Glomerular endothelial cell (primary cell): Measurements from ENCODE around the gene SPRR4. TPM values are rescaled to one million over a fixed set of nuclear protein-coding genes. Genes with fewer than 3 reads are reported as not detected.
"Not testable (repeated sequence)": the region's sequence is repeated elsewhere in the genome, so short reads cannot be mapped to it uniquely, and the experiment has no call there.

Experiments used
- DNase-seq: peaks from one replicate; pipeline ENCODE4 v3.0.0-alpha.2; 2011; ENCODE audit warnings: low read depth, low spot score; ENCODE audit errors: extremely low read depth
- total RNA-seq: library from RNA; depleted of rRNA; stranded (reverse); fragments of >200 nt; gene quantifications from 2 replicates; pipeline ENCODE4 v1.2.3, GENCODE V29; 2015

SPRR4 gene
- total RNA-seq, 1 donor from 2014 or later = not detected

GRCh38 chr1:153011235-153011758, 40.8 kb downstream of the SPRR4 start:
- DNase-seq = not testable (repeated sequence)

- DNase-seq = not testable (repeated sequence)
Observed at GRCh38 chr1:153021829-153022228, 51.4 kb downstream of the SPRR4 start.

Other genes with a start within 250 kb of the SPRR4 start
- not detected in 2 replicates for gene KPRP, start 212.6 kb upstream of the SPRR4 start, total RNA-seq
- not detected in 2 replicates for gene LCE1F, start 195.5 kb upstream of the SPRR4 start, total RNA-seq
- gene LCE1E, start 184.4 kb upstream of the SPRR4 start, total RNA-seq = not detected in 2 replicates
- not detected in 2 replicates for gene LCE1D, start 173.9 kb upstream of the SPRR4 start, total RNA-seq
- gene LCE1C, start 164.0 kb upstream of the SPRR4 start, total RNA-seq = not detected in 2 replicates
- not detected in 2 replicates for gene LCE1B, start 158.7 kb upstream of the SPRR4 start, total RNA-seq
- gene LCE1A, start 143.2 kb upstream of the SPRR4 start, total RNA-seq = not detected in 2 replicates
- not detected in 2 replicates for gene LCE6A, start 127.8 kb upstream of the SPRR4 start, total RNA-seq
- not detected in 2 replicates for gene LCE7A, start 110.7 kb upstream of the SPRR4 start, total RNA-seq
- gene SMCP, start 92.3 kb upstream of the SPRR4 start, total RNA-seq = not detected in 2 replicates
- gene IVL, start 62.1 kb upstream of the SPRR4 start, total RNA-seq = not detected in 2 replicates
- not detected in 2 replicates for gene SPRR5, start 23.4 kb upstream of the SPRR4 start, total RNA-seq
- not detected in 2 replicates for gene SPRR1A, start 13.4 kb downstream of the SPRR4 start, total RNA-seq
- gene SPRR3, start 31.1 kb downstream of the SPRR4 start, total RNA-seq = not detected in 2 replicates
- gene SPRR1B, start 60.6 kb downstream of the SPRR4 start, total RNA-seq = not detected in 2 replicates
- gene SPRR2D, start 70.5 kb downstream of the SPRR4 start, total RNA-seq = not detected in 2 replicates
- not detected in 2 replicates for gene SPRR2A, start 86.9 kb downstream of the SPRR4 start, total RNA-seq
- gene SPRR2B, start 101.0 kb downstream of the SPRR4 start, total RNA-seq = not detected in 2 replicates
- gene SPRR2E, start 123.9 kb downstream of the SPRR4 start, total RNA-seq = not detected in 2 replicates
- gene SPRR2F, start 142.9 kb downstream of the SPRR4 start, total RNA-seq = not detected in 2 replicates
- not detected in 2 replicates for gene SPRR2G, start 180.2 kb downstream of the SPRR4 start, total RNA-seq
- not detected in 2 replicates for gene LELP1, start 232.8 kb downstream of the SPRR4 start, total RNA-seq
- not detected in 2 replicates for gene PRR9, start 246.9 kb downstream of the SPRR4 start, total RNA-seq